Tibial nerve (tissue), 4 donors: Measurements from ENCODE around the gene GRB10.

Experiments
- EP300 ChIP-seq, 2 donors: sonication (generic); formaldehyde crosslinking; IDR thresholded peaks; one replicate each; pipeline ENCODE4 v1.6.1; 2017; ENCODE audit warnings: antibody characterized with exemption in 2 of 2, mild to moderate bottlenecking in 1 of 2
- POLR2A ChIP-seq, 2 donors: fragments of 450-650 bp; IDR thresholded peaks; one replicate each; pipeline ENCODE4 v1.6.1; 2017; ENCODE audit warnings: antibody characterized with exemption in 2 of 2, mild to moderate bottlenecking in 2 of 2, moderate library complexity in 2 of 2
- TF ChIP-seq, protein P1 (sequence below), 5 experiments: fragments of 200-600 bp in 3 of 5; fragments of 450-650 bp in 2 of 5; sonication (generic) in 3 of 5; IDR thresholded peaks; one replicate each; pipeline ENCODE4 v1.5.1; 2016 to 2019; ENCODE audit warnings: antibody characterized with exemption in 5 of 5, mild to moderate bottlenecking in 3 of 5, moderate library complexity in 2 of 5

DNA sequence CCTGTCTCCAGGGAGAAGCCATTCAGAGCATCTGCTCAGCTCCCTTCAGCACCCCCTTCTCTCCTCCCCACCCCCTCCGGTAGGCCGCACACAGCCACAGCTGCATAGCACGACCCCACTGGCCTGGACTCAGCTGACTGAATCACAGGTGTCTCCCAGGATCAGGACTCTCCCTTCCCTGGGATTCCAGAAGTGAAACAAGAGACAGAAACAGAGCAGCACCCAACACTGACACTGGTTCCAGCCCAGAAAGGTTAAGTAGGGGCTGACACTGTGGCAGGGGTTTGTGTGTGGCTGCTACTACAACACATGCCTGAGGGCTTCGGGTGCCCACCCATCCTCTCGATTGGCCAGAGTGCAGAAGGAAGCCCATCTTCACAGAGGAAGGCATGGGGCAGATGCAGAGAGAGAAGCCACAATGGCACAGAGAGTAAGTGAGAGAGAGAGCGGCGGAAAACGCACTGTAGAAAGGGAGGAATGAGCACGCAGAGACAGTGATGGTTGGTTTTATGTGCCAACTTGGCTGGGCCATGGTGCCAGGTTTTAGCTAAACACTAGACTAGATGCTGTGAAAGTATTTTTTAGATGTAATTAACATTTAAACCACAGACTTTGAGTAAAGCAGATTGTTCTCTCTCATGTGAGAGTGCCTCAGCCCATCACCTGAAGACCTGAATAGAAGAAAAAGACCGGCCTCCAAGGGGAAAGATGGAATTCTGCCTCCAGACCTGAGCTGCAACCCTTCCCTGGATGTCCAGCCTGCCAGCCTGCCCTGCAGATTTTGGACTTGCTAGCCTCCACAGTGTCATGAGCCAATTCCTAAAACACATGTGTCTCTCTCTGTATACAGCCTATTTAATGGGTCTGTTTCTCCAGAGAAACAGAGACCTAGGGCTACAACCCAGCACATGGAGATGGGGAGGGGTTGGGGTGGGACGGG is 107.5 kb downstream of the GRB10 start:
- TF ChIP-seq, protein P1, sequence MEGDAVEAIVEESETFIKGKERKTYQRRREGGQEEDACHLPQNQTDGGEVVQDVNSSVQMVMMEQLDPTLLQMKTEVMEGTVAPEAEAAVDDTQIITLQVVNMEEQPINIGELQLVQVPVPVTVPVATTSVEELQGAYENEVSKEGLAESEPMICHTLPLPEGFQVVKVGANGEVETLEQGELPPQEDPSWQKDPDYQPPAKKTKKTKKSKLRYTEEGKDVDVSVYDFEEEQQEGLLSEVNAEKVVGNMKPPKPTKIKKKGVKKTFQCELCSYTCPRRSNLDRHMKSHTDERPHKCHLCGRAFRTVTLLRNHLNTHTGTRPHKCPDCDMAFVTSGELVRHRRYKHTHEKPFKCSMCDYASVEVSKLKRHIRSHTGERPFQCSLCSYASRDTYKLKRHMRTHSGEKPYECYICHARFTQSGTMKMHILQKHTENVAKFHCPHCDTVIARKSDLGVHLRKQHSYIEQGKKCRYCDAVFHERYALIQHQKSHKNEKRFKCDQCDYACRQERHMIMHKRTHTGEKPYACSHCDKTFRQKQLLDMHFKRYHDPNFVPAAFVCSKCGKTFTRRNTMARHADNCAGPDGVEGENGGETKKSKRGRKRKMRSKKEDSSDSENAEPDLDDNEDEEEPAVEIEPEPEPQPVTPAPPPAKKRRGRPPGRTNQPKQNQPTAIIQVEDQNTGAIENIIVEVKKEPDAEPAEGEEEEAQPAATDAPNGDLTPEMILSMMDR (IDR thresholded peaks at IDR 0.05): no peak
- TF ChIP-seq POLR2A (IDR thresholded peaks at IDR 0.05) (no peak), EP300 (IDR thresholded peaks at IDR 0.05) (no peak)
